GM21447 (cell line): ENCODE results near the gene WNK2.
"Not testable (repeated sequence)": the region's sequence is repeated elsewhere in the genome, so short reads cannot be mapped to it uniquely, and the experiment has no call there.

Experiments used
- ATAC-seq: cut with Tn5 transposase; IDR thresholded peaks from one replicate; pipeline ENCODE4 v1.9.1; 2021; ENCODE audit not compliant: unreplicated experiment

Gene WNK2

GRCh38 chr9:93365427-93366118 lies 181.6 kb downstream of the WNK2 start:
- no peak for ATAC-seq

DNA sequence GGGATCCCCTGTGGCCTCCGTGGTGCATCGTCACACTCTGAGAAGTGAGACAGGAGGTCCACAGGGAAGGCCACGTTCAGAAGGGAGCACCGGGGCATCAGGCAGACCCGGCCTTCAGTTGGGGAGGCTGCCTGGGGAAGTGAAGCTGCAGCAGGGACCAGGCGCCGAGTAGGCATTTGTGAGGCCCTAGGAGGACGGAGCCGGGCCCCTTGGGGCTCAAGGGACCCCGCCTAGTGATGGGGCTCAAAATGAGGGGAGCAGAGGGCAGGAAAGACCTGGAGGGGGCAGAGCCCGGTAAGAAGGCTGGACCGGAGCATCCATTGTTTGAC lies 182.1 kb downstream of the WNK2 start:
- no peak for ATAC-seq

DNA sequence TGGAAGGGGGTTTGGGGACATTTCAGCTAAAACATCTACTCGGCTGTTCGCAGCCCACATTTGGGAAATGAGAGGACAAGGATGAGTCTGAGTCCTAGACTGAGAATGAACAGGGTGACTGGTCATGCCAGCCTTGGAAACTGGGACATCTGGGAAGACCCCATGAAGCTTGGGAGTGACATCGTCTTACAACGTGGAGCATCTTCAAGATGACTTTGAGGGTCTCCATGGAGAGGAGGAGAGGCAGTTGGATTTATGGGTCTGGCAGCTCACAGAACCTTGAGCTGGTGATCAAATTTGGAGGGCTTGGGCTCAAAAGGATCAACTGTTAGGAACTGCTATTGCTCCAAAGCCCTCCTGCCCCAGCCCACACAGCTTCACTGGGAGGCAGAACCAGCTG lies 182.5 kb downstream of the WNK2 start:
- ATAC-seq, result not testable (repeated sequence)

- no peak for ATAC-seq
Measured at GRCh38 chr9:93368437-93368836, 184.5 kb downstream of the WNK2 start.

DNA sequence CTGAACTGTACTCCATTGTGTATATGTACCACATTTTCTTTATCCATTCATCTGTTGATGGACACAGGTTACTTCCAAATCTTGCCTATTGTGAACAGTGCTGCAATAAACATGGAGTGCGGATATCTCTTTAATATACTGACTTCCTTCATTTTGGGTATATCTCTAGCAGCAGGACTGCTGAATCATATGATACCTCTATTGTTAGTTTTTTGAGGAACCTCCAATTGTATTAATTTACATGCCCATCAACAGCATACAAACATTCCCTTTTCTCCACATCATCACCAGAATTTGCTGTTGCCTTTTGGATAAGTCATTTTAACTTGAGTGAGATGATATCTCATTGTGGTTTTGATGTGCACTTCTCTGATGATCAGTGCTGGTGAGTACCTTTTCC lies 185.7 kb downstream of the WNK2 start:
- ATAC-seq, result no peak
